HEK293 (cell line): ENCODE results near the gene OPA3.
A peak's percentile ranks its signal among the peaks of the same experiment; 100 is the strongest.

ENCODE experiments used
- CTCF ChIA-PET: fragments of 350-600 bp; formaldehyde crosslinking; extraction: SDS; loops from one replicate; lab custom pipeline; 2021; ENCODE audit warnings: antibody characterized with exemption; lab: Yijun Ruan, JAX
- POLR2A ChIA-PET: fragments of 300-600 bp; formaldehyde crosslinking; extraction: SDS; loops from one replicate; lab custom pipeline; 2020; ENCODE audit warnings: antibody characterized with exemption, inconsistent platforms; lab: Yijun Ruan, JAX
- H3K27ac ChIP-seq: fragments of 200-500 bp; sonication (Bioruptor generic); 2 replicates; pipeline ENCODE4 v1.5.1; 2014; ENCODE audit warnings: low read depth, low read length, control low read depth, inconsistent platforms; ENCODE audit errors: extremely low read depth
- H3K36me3 ChIP-seq, 2 experiments: fragments of 200-500 bp in 1 of 2; sonication (Bioruptor generic) in 1 of 2; 1 replicate in 1 of 2; 2 replicates in 1 of 2; pipeline ENCODE4 v1.5.1; 2014 to 2017; ENCODE audit warnings: inconsistent platforms in 2 of 2, low read length in 2 of 2; ENCODE audit not compliant: control insufficient read depth in 2 of 2, insufficient read depth in 1 of 2
- H3K4me1 ChIP-seq: fragments of 200-500 bp; sonication (Bioruptor generic); 2 replicates; pipeline ENCODE4 v1.5.1; 2014; ENCODE audit warnings: mild to moderate bottlenecking, low read length, inconsistent platforms; ENCODE audit not compliant: control insufficient read depth, insufficient read depth
- H3K4me3 ChIP-seq: 2 replicates; pipeline ENCODE4 v1.5.1; 2011; ENCODE audit warnings: low read depth, mild to moderate bottlenecking, control low read depth, low read length, moderate library complexity
- H3K9me3 ChIP-seq: fragments of 200-500 bp; sonication (Bioruptor generic); 2 replicates; pipeline ENCODE4 v1.5.1; 2014; ENCODE audit warnings: low read depth, low read length, inconsistent platforms; ENCODE audit not compliant: control insufficient read depth, insufficient read depth
- IKZF3 ChIP-seq: fragments of 450-650 bp; IDR thresholded peaks from 2 replicates; pipeline ENCODE4 v1.5.0; 2018; ENCODE audit warnings: missing biosample characterization, mild to moderate bottlenecking, missing genetic modification characterization, moderate library complexity
- KLF8 ChIP-seq: fragments of 450-650 bp; formaldehyde crosslinking; IDR thresholded peaks from 2 replicates; pipeline ENCODE4 v1.5.1; 2016; ENCODE audit warnings: missing biosample characterization, missing genetic modification characterization
- PRDM1 ChIP-seq: fragments of 450-650 bp; formaldehyde crosslinking; IDR thresholded peaks from 2 replicates; pipeline ENCODE4; 2016; ENCODE audit warnings: missing biosample characterization, missing genetic modification characterization
- SP3 ChIP-seq: fragments of 450-650 bp; formaldehyde crosslinking; IDR thresholded peaks from 2 replicates; pipeline ENCODE4 v1.5.1; 2016; ENCODE audit warnings: missing biosample characterization, missing genetic modification characterization
- TCF7L2 ChIP-seq: IDR thresholded peaks from 2 replicates; pipeline ENCODE4 v1.6.1; 2011; ENCODE audit warnings: low read depth, mild to moderate bottlenecking, inconsistent platforms, low read length, moderate library complexity, borderline replicate concordance
- ZBTB48 ChIP-seq: fragments of 450-650 bp; formaldehyde crosslinking; IDR thresholded peaks from 2 replicates; pipeline ENCODE4 v1.5.1; 2016; ENCODE audit warnings: missing biosample characterization, missing genetic modification characterization
- ZFP41 ChIP-seq: fragments of 450-650 bp; formaldehyde crosslinking; IDR thresholded peaks from 2 replicates; pipeline ENCODE4 v1.5.1; 2016; ENCODE audit warnings: missing biosample characterization, missing genetic modification characterization, borderline replicate concordance
- ZNF121 ChIP-seq: fragments of 450-650 bp; formaldehyde crosslinking; IDR thresholded peaks from 2 replicates; pipeline ENCODE4 v1.5.1; 2016; ENCODE audit warnings: missing biosample characterization, missing genetic modification characterization
- ZNF16 ChIP-seq: fragments of 450-650 bp; formaldehyde crosslinking; IDR thresholded peaks from 2 replicates; pipeline ENCODE4 v1.5.1; 2016; ENCODE audit warnings: low read depth, missing biosample characterization, missing genetic modification characterization
- ZNF18 ChIP-seq: fragments of 450-650 bp; formaldehyde crosslinking; IDR thresholded peaks from 2 replicates; pipeline ENCODE4 v1.5.1; 2016; ENCODE audit warnings: missing biosample characterization, missing genetic modification characterization
- ZNF248 ChIP-seq: fragments of 450-650 bp; formaldehyde crosslinking; IDR thresholded peaks from 2 replicates; pipeline ENCODE4 v1.5.1; 2017; ENCODE audit warnings: missing biosample characterization, missing genetic modification characterization
- ZNF266 ChIP-seq: fragments of 450-650 bp; formaldehyde crosslinking; IDR thresholded peaks from 2 replicates; pipeline ENCODE4 v1.5.1; 2016; ENCODE audit warnings: missing biosample characterization, missing genetic modification characterization, low read depth
- ZNF311 ChIP-seq: fragments of 450-650 bp; formaldehyde crosslinking; IDR thresholded peaks from 2 replicates; pipeline ENCODE4 v1.5.1; 2017; ENCODE audit warnings: missing biosample characterization, missing genetic modification characterization, borderline replicate concordance
- ZNF335 ChIP-seq: fragments of 450-650 bp; formaldehyde crosslinking; conservative IDR thresholded peaks from 2 replicates; pipeline ENCODE4 v1.5.1; 2016; ENCODE audit warnings: missing biosample characterization, missing genetic modification characterization
- ZNF341 ChIP-seq: fragments of 450-650 bp; formaldehyde crosslinking; IDR thresholded peaks from 2 replicates; pipeline ENCODE4; 2016; ENCODE audit warnings: low read depth, missing biosample characterization, missing genetic modification characterization
- ZNF366 ChIP-seq: fragments of 450-650 bp; formaldehyde crosslinking; conservative IDR thresholded peaks from 2 replicates; pipeline ENCODE4 v1.5.1; 2016; ENCODE audit warnings: missing biosample characterization, missing genetic modification characterization
- ZNF777 ChIP-seq: fragments of 450-650 bp; formaldehyde crosslinking; IDR thresholded peaks from 2 replicates; pipeline ENCODE4 v1.5.1; 2017; ENCODE audit warnings: missing biosample characterization, missing genetic modification characterization, borderline replicate concordance
- ZSCAN18 ChIP-seq: fragments of 450-650 bp; formaldehyde crosslinking; IDR thresholded peaks from 2 replicates; pipeline ENCODE4 v1.5.1; 2016; ENCODE audit warnings: missing biosample characterization, missing genetic modification characterization
- ZSCAN30 ChIP-seq: fragments of 450-650 bp; IDR thresholded peaks from 2 replicates; pipeline ENCODE4 v1.5.1; 2018; ENCODE audit warnings: missing biosample characterization, mild to moderate bottlenecking, missing genetic modification characterization, moderate library complexity

Gene OPA3

GRCh38 chr19:45607071-45608029 lies 22.7 kb upstream of the OPA3 start (continued):
- no peak for TF ChIP-seq ZNF18 (tag by site-specific recombination)

GRCh38 chr19:45601524-45602374 lies 17.1 kb upstream of the OPA3 start, which contains the start of gene GPR4:
TSS of gene GPR4 (minus strand) at chr19:45602212. CDS start at chr19:45591866, 10,346 bp downstream.
- CTCF ChIA-PET, result interaction anchor here (9.0 kb wide), 1 partner anchor 39 kb away, joined by 155 read pairs; the partner anchor contains the start of gene EML2

GRCh38 chr19:45601115-45601514 lies 16.5 kb upstream of the OPA3 start:
- ChIA-PET CTCF (interaction anchor here (0.5 to 1.4 kb wide), 2 partner anchors 14 to 42 kb away, joined by 3 to 11 read pairs; no protein-coding TSS in a partner anchor), POLR2A (no interaction called here)
- no peaks in the 10 kb centered on the region for H3K36me3 ChIP-seq
- H3K27ac ChIP-seq, result no peak overlapping the region
- TF ChIP-seq ZNF248 (tag by site-specific recombination) (no peak), ZBTB48 (no peak), IKZF3 (tag by site-specific recombination) (0 out of 2 replicates have a peak, but pooled peaks have one; percentile 27)
- no peak overlapping the region for H3K4me3 ChIP-seq
- H3K9me3 ChIP-seq, result no peaks in the 10 kb centered on the region
- H3K4me1 ChIP-seq, result no peaks in the 10 kb centered on the region

More at GRCh38 chr19:45601524-45602374, 17.1 kb upstream of the OPA3 start, which contains the start of gene GPR4:
- no peaks in the 10 kb centered on the region for H3K36me3 ChIP-seq
- POLR2A ChIA-PET, result no interaction called here
- H3K27ac ChIP-seq, result no peak within 1 kb of the TSS
- no peaks in the 10 kb centered on the region for H3K9me3 ChIP-seq
- no peaks in the 10 kb centered on the region; the same call in 1 of the 2 replicates for H3K4me1 ChIP-seq
- TF ChIP-seq ZSCAN30 (tag by site-specific recombination) (no peak), KLF8 (no peak), ZNF16 (no peak), SP3 (peak; percentile 44; the same call in 1 of the 2 replicates), ZNF366 (peak; percentile 69; the same call in 1 of the 2 replicates), ZFP41 (tag by site-specific recombination) (no peak), ZNF335 (tag by site-specific recombination) (peak; percentile 36; the same call in 1 of the 2 replicates), ZNF311 (tag by site-specific recombination) (0 out of 2 replicates have a peak, but pooled peaks have one; percentile 25), ZNF341 (peak; percentile 52), ZNF777 (tag by site-specific recombination) (0 out of 2 replicates have a peak, but pooled peaks have one; percentile 70), PRDM1 (tag by site-specific recombination) (no peak), ZSCAN18 (tag by site-specific recombination) (no peak), ZNF121 (tag by site-specific recombination) (peak; percentile 95), TCF7L2 (no peak), ZNF266 (tag by site-specific recombination) (no peak)
- H3K4me3 ChIP-seq, result no peak within 1 kb of the TSS
